SW 1271 (cell line): ENCODE measurements around the gene CACNA1C.

Experiments used
- DNase-seq, 2 experiments: peaks; one replicate each; lab custom pipeline; 2025; lab: John Stamatoyannopoulos, UW

Gene CACNA1C

GRCh38 chr12:2391740-2392331 lies 339.0 kb downstream of the CACNA1C start:
- DNase-seq = no peak

- no peak for DNase-seq
These were observed 340.2 kb downstream of the CACNA1C start for GRCh38 chr12:2393016-2393415.

- DNase-seq = no peak
These were observed 341.2 kb downstream of the CACNA1C start for GRCh38 chr12:2393996-2394395.

- peak in 1 of 2 experiments; percentile 50 for DNase-seq
These were observed 342.7 kb downstream of the CACNA1C start for GRCh38 chr12:2395354-2395977.

GRCh38 chr12:2396448-2396871 lies 343.7 kb downstream of the CACNA1C start:
- DNase-seq = no peak

GRCh38 chr12:2397356-2398045 lies 344.7 kb downstream of the CACNA1C start:
- no peak for DNase-seq

- DNase-seq = no peak
These were observed 348.3 kb downstream of the CACNA1C start for GRCh38 chr12:2401040-2401439.

GRCh38 chr12:2402073-2402579 lies 349.3 kb downstream of the CACNA1C start:
- DNase-seq = no peak

- DNase-seq = no peak
These were observed 350.6 kb downstream of the CACNA1C start for GRCh38 chr12:2403221-2403976.

GRCh38 chr12:2405039-2405438 lies 352.3 kb downstream of the CACNA1C start:
- no peak for DNase-seq

- no peak for DNase-seq
These were observed 354.1 kb downstream of the CACNA1C start for GRCh38 chr12:2406903-2407302.

GRCh38 chr12:2408262-2408661 lies 355.5 kb downstream of the CACNA1C start:
- DNase-seq = no peak

GRCh38 chr12:2409656-2410265 lies 357.0 kb downstream of the CACNA1C start:
- DNase-seq = no peak

GRCh38 chr12:2410496-2410895 lies 357.7 kb downstream of the CACNA1C start:
- no peak for DNase-seq

GRCh38 chr12:2411011-2411410 lies 358.2 kb downstream of the CACNA1C start:
- no peak for DNase-seq

GRCh38 chr12:2411616-2412304 lies 359.0 kb downstream of the CACNA1C start:
- no peak for DNase-seq

GRCh38 chr12:2412305-2412643 lies 359.5 kb downstream of the CACNA1C start:
- DNase-seq = no peak

- no peak for DNase-seq
These were observed 360.5 kb downstream of the CACNA1C start for GRCh38 chr12:2413301-2413700.

GRCh38 chr12:2413999-2414792 lies 361.4 kb downstream of the CACNA1C start:
- DNase-seq = no peak

GRCh38 chr12:2414810-2415567 lies 362.2 kb downstream of the CACNA1C start:
- DNase-seq = no peak
